ENCODE data around the gene MKRN2.

The MKRN2 gene

GRCh38 chr3:12571986-12572385 is 15.1 kb downstream of the MKRN2 start:
- ChIA-PET CTCF (no interaction called here), POLR2A (ENCODE audit: low non-redundant PET) (no interaction called here)
- no peak for TF ChIP-seq CTCF (conservative IDR thresholded peaks at IDR 0.05; ENCODE audit: low read depth)
- no peak overlapping the region for H3K27ac ChIP-seq
- no peak for DNase-seq (ENCODE audit: low spot score)

GRCh38 chr3:12574131-12574530 is 17.2 kb downstream of the MKRN2 start:
- CTCF ChIA-PET: interaction anchor here (0.5 kb wide), 1 partner anchor 912 kb away, joined by 4 read pairs; no protein-coding TSS in a partner anchor
- POLR2A ChIA-PET (ENCODE audit: low non-redundant PET): no interaction called here
- no peak for DNase-seq (ENCODE audit: low spot score)
- H3K27ac ChIP-seq: 0 out of 2 replicates have a peak overlapping the region, but pooled peaks have one; percentile 23
- TF ChIP-seq CTCF (conservative IDR thresholded peaks at IDR 0.05; ENCODE audit: low read depth): no peak

GRCh38 chr3:12574661-12575060 is 17.8 kb downstream of the MKRN2 start:
- H3K27ac ChIP-seq: 0 out of 2 replicates have a peak overlapping the region, but pooled peaks have one; percentile 23
- DNase-seq (ENCODE audit: low spot score): no peak
- TF ChIP-seq CTCF (conservative IDR thresholded peaks at IDR 0.05; ENCODE audit: low read depth): no peak
- POLR2A ChIA-PET (ENCODE audit: low non-redundant PET): no interaction called here
- CTCF ChIA-PET: no interaction called here

GRCh38 chr3:12577379-12577778 is 20.5 kb downstream of the MKRN2 start:
- TF ChIP-seq CTCF (conservative IDR thresholded peaks at IDR 0.05; ENCODE audit: low read depth): no peak
- DNase-seq (ENCODE audit: low spot score): no peak
- ChIA-PET CTCF (interaction anchor here (0.7 kb wide), 1 partner anchor 38 kb away, joined by 3 read pairs; no protein-coding TSS in a partner anchor), POLR2A (ENCODE audit: low non-redundant PET) (no interaction called here)
- no peak overlapping the region for H3K27ac ChIP-seq

- TF ChIP-seq CTCF (conservative IDR thresholded peaks at IDR 0.05; ENCODE audit: low read depth): no peak
- CTCF ChIA-PET: interaction anchor here (0.7 kb wide), 3 partner anchors 10 to 407 kb away, joined by 3 to 4 read pairs (median 3); no protein-coding TSS in a partner anchor
- no peak for DNase-seq (ENCODE audit: low spot score)
- H3K27ac ChIP-seq: no peak overlapping the region
- POLR2A ChIA-PET (ENCODE audit: low non-redundant PET): interaction anchor here (0.7 kb wide), 1 partner anchor 14 kb away, joined by 9 read pairs; no protein-coding TSS in a partner anchor
Observed at GRCh38 chr3:12578742-12579141, 21.9 kb downstream of the MKRN2 start.

- ChIA-PET CTCF (interaction anchor here (0.6 to 0.7 kb wide), 3 partner anchors 11 to 406 kb away, joined by 3 to 4 read pairs (median 3); no protein-coding TSS in a partner anchor), POLR2A (ENCODE audit: low non-redundant PET) (no interaction called here)
- TF ChIP-seq CTCF (conservative IDR thresholded peaks at IDR 0.05; ENCODE audit: low read depth): no peak
- H3K27ac ChIP-seq: peak overlapping the region; percentile 27
- no peak for DNase-seq (ENCODE audit: low spot score)
Observed at GRCh38 chr3:12579456-12579855, 22.6 kb downstream of the MKRN2 start.
